MM.1S (cell line): ENCODE data around the gene PPTC7.

ENCODE experiments used
- CTCF ChIP-seq: fragments of 300-600 bp; sonication (generic); IDR thresholded peaks from 2 replicates; pipeline ENCODE4 v1.5.1; 2016; ENCODE audit warnings: antibody characterized with exemption, low read length, mixed read lengths
- EZH2 ChIP-seq: fragments of 300-600 bp; sonication (generic); optimal IDR thresholded peaks from 2 replicates; pipeline ENCODE3; 2017; ENCODE audit warnings: low read depth, mild to moderate bottlenecking, antibody characterized with exemption, low read length, mixed read lengths
- EZH2phosphoT487 ChIP-seq: fragments of 300-600 bp; sonication (generic); IDR thresholded peaks from 2 replicates; pipeline ENCODE4 v1.6.1; 2018; ENCODE audit warnings: antibody characterized with exemption, low read length

GRCh38 chr12:110538869-110539622, 44.1 kb downstream of the PPTC7 start:
- TF ChIP-seq CTCF (no peak), EZH2 (no peak), EZH2phosphoT487 (no peak)
